HL-60 (cell line): ENCODE data around the gene GFOD1.

Source experiments
- GABPA ChIP-seq: IDR thresholded peaks from 2 replicates; pipeline ENCODE4 v1.6.1; 2012; ENCODE audit warnings: low read depth
- TF ChIP-seq, protein P1 (sequence below): IDR thresholded peaks from 2 replicates; pipeline ENCODE4 v1.6.1; 2012; ENCODE audit warnings: low read depth; ENCODE audit not compliant: insufficient replicate concordance

DNA sequence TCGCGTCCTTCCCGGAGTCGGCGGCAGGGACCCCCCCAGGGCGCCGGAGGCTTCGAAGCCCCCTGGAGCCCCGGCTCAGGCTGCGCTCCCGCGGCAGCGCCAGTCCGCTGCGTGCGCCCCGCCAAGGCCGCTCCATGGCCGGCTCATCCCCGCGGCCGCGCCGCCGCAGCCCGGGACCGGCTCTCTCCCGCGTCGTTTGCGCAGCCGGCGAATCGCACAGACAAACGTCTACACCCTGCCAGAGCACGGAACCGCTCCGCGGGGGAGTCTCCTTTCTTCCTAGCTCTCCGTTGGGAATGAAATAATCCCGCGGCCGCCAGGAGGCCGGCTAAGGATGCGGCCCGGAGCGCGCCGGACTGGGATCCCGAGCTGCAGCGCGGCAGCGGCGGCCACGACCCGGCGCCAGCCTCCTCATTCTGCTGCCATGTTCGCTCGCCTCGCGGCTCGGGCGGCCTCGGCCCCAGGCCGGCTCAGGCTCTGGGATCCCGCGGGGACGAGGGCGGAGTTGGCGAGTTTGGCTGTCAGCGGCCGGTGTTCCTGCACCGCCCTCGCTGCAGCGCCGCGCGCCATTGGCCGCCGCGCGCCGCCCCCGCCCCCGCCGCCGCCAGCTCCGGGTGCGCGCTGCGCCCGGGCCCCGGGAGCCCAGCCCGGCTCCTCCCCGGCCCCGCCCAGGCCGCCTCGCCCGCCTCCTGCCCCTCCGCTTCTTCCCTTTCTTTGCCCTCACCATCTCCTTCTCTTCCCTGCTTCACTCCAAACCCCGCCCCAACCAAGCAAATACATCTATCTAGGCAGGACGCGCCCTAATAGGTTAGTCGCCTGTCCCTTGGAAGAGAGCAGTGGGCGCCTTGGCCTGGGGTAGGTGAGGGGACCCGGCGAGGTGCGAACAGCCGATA lies at the start of gene GFOD1:
- no peak for TF ChIP-seq GABPA
- TF ChIP-seq, protein P1, sequence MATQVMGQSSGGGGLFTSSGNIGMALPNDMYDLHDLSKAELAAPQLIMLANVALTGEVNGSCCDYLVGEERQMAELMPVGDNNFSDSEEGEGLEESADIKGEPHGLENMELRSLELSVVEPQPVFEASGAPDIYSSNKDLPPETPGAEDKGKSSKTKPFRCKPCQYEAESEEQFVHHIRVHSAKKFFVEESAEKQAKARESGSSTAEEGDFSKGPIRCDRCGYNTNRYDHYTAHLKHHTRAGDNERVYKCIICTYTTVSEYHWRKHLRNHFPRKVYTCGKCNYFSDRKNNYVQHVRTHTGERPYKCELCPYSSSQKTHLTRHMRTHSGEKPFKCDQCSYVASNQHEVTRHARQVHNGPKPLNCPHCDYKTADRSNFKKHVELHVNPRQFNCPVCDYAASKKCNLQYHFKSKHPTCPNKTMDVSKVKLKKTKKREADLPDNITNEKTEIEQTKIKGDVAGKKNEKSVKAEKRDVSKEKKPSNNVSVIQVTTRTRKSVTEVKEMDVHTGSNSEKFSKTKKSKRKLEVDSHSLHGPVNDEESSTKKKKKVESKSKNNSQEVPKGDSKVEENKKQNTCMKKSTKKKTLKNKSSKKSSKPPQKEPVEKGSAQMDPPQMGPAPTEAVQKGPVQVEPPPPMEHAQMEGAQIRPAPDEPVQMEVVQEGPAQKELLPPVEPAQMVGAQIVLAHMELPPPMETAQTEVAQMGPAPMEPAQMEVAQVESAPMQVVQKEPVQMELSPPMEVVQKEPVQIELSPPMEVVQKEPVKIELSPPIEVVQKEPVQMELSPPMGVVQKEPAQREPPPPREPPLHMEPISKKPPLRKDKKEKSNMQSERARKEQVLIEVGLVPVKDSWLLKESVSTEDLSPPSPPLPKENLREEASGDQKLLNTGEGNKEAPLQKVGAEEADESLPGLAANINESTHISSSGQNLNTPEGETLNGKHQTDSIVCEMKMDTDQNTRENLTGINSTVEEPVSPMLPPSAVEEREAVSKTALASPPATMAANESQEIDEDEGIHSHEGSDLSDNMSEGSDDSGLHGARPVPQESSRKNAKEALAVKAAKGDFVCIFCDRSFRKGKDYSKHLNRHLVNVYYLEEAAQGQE = no peak
